GM12872 (cell line): ENCODE results near the gene PCDH9.

Source experiments
- TF ChIP-seq, protein P1 (sequence below): IDR thresholded peaks from 3 replicates; pipeline ENCODE4 v1.5.1; 2011; ENCODE audit warnings: low read depth, mild to moderate bottlenecking, low read length, moderate library complexity; ENCODE audit not compliant: insufficient read depth

Gene PCDH9

DNA sequence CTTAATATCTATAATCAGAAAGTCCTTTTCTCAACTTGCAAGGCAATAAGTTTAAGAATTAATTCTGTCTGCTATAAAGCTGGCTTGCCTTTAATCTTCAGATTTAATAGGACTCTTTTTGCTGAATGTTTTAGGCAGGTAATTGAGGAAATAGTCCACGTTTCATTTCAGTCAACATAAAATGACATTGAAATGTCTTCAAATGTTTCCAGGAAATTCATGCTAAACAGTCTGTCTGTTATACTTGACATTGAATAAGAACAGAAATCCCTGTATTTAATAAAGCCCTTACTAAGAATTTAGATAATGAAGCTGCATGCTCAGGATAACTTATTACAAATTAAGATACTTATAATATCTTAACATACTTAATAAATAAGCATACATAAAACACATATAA, 84.2 kb downstream of the PCDH9 start:
- TF ChIP-seq, protein P1, sequence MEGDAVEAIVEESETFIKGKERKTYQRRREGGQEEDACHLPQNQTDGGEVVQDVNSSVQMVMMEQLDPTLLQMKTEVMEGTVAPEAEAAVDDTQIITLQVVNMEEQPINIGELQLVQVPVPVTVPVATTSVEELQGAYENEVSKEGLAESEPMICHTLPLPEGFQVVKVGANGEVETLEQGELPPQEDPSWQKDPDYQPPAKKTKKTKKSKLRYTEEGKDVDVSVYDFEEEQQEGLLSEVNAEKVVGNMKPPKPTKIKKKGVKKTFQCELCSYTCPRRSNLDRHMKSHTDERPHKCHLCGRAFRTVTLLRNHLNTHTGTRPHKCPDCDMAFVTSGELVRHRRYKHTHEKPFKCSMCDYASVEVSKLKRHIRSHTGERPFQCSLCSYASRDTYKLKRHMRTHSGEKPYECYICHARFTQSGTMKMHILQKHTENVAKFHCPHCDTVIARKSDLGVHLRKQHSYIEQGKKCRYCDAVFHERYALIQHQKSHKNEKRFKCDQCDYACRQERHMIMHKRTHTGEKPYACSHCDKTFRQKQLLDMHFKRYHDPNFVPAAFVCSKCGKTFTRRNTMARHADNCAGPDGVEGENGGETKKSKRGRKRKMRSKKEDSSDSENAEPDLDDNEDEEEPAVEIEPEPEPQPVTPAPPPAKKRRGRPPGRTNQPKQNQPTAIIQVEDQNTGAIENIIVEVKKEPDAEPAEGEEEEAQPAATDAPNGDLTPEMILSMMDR: no peak

- TF ChIP-seq, protein P1: no peak
Measured at GRCh38 chr13:67143544-67144115, 86.5 kb downstream of the PCDH9 start.

GRCh38 chr13:67140006-67140405, 90.1 kb downstream of the PCDH9 start:
- TF ChIP-seq, protein P1: no peak

DNA sequence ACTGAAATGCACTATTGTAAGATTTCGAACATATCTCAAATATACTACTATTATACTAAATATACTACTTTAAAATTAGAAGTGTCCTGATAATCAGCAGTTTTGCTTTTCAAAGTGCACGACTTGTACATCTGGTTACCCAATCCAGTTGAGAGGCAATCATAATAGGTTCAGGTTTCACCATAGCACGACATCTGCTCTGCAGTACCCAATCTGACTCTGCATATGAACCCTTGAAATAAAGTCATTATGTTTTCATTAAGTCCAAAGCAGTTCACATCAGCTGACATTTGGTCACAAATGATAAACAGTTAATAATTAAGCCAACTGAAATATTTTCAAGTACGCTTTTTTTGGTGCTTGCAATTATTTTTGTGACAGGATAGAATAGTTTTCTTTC, 90.6 kb downstream of the PCDH9 start:
- TF ChIP-seq, protein P1: no peak

GRCh38 chr13:67138970-67139369, 91.2 kb downstream of the PCDH9 start:
- TF ChIP-seq, protein P1: no peak

GRCh38 chr13:67137044-67137735, 92.9 kb downstream of the PCDH9 start:
- TF ChIP-seq, protein P1: no peak

DNA sequence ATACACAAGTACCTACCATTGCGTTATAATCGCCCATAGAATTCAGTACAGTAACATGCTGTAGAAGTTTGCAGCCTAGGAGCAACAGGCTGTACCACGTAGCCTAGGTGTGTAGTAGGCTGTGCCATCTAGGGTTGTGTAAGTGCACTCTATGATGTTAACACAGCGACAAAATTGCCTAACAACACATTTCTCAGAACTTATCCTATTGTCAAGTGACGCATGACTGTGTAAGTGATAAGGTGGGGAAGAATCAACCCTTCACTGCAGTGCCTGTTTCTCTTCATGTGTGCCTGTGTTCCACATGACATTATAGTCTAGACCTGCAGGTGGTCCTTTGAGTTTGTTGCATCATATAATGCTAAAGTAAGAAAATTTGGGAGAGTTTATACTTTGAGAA, 94.0 kb downstream of the PCDH9 start:
- TF ChIP-seq, protein P1: no peak
